Measurements from ENCODE around the gene SALL3.

The SALL3 gene

DNA sequence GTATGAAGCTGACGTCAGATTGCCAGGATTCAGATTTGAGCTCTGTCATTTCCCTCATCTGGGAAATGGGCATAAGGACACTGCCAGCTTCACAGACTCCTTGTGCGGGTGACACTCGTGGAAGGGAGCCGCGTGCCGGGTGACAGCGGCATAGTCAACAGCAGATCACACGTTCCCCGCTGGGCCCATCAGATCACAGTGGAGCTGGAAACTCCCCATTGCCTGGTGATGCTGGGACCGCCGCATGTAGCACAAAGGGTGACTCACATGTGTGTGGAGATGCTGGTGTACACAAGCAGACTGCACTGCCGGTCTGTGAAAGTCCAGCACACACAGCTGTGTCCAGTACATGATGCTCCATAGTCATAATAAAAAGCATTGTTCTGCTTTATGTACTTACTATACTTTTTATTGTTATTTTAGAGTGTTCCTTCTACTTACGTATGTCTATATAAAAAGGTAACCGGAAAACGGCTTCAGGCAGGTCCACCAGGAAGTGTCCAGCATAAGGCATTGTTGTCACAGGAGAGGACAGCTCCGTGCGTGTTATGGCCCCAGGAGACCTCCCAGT lies 31.8 kb downstream of the SALL3 start:
- H3K36me3 ChIP-seq (ENCODE audit: control insufficient read depth, insufficient read depth, low read length): no peaks in the 10 kb centered on the region
- no peak overlapping the region for H3K9ac ChIP-seq
- H3K27me3 ChIP-seq (ENCODE audit: control insufficient read depth, insufficient read depth, low read length): no peaks in the 10 kb centered on the region
- no peaks in the 10 kb centered on the region for H3K79me2 ChIP-seq
- H3K4me3 ChIP-seq (ENCODE audit: low read depth, low read length): no peak overlapping the region
- TF ChIP-seq, protein P1, sequence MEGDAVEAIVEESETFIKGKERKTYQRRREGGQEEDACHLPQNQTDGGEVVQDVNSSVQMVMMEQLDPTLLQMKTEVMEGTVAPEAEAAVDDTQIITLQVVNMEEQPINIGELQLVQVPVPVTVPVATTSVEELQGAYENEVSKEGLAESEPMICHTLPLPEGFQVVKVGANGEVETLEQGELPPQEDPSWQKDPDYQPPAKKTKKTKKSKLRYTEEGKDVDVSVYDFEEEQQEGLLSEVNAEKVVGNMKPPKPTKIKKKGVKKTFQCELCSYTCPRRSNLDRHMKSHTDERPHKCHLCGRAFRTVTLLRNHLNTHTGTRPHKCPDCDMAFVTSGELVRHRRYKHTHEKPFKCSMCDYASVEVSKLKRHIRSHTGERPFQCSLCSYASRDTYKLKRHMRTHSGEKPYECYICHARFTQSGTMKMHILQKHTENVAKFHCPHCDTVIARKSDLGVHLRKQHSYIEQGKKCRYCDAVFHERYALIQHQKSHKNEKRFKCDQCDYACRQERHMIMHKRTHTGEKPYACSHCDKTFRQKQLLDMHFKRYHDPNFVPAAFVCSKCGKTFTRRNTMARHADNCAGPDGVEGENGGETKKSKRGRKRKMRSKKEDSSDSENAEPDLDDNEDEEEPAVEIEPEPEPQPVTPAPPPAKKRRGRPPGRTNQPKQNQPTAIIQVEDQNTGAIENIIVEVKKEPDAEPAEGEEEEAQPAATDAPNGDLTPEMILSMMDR (IDR thresholded peaks at IDR 0.05): no peak
- no peak overlapping the region for H3K27ac ChIP-seq
- H3K4me2 ChIP-seq (ENCODE audit: low read length): no peak overlapping the region
- H2AFZ ChIP-seq: no peak overlapping the region
- no peaks in the 10 kb centered on the region for H3K9me3 ChIP-seq (ENCODE audit: control insufficient read depth, low read length)
- no peaks in the 10 kb centered on the region for H3K4me1 ChIP-seq

DNA sequence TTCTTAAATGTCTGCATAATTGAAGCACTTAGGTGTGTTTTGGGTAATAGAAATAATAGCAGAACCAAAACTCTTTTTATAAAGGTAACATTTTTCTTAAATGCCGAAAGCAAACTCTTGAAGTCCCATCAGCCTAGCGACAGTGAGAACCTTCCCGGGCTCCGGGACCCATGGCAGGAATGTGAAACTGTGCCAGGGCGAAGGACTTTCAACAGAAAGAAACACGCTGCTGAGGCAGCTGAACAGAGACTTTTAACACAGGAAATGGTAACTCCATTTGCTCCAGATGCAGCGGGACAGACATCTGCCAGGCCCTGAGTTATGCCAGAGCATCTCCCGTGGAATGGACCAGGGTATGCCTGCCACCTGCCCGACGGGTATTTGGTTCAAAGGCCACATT lies 34.3 kb downstream of the SALL3 start:
- TF ChIP-seq, protein P1 (IDR thresholded peaks at IDR 0.05): no peak
- no peaks in the 10 kb centered on the region for H3K36me3 ChIP-seq (ENCODE audit: control insufficient read depth, insufficient read depth, low read length)
- no peak overlapping the region for H3K9ac ChIP-seq
- H3K4me1 ChIP-seq: no peaks in the 10 kb centered on the region
- no peak overlapping the region for H3K4me2 ChIP-seq (ENCODE audit: low read length)
- H3K9me3 ChIP-seq (ENCODE audit: control insufficient read depth, low read length): no peaks in the 10 kb centered on the region
- H2AFZ ChIP-seq: no peak overlapping the region
- H3K27me3 ChIP-seq (ENCODE audit: control insufficient read depth, insufficient read depth, low read length): no peaks in the 10 kb centered on the region
- H3K79me2 ChIP-seq: no peaks in the 10 kb centered on the region
- H3K27ac ChIP-seq: no peak overlapping the region
- no peak overlapping the region for H3K4me3 ChIP-seq (ENCODE audit: low read depth, low read length)

DNA sequence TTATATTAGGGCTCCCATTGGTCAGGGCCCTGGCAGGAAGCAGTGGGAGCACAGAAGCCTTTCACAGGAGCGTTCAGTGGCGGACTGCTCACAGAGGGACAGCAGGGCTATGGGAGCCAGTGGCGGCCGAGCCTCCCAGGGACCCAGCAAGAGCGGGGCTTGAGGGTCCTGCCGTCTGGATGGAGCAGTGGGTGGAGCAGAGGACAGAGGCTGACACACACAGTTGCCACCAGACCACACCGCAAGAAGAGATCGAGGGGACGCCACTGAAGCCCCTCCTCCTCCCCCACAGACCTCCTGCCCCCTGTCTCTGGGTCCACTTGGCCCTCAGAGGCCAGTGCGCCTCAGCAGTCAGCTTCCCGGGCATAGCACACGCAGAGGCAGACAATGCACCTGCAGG lies 39.3 kb downstream of the SALL3 start:
- H3K79me2 ChIP-seq: no peaks in the 10 kb centered on the region
- H3K27me3 ChIP-seq (ENCODE audit: control insufficient read depth, insufficient read depth, low read length): no peaks in the 10 kb centered on the region
- TF ChIP-seq, protein P1 (IDR thresholded peaks at IDR 0.05): no peak
- no peak overlapping the region for H3K4me3 ChIP-seq (ENCODE audit: low read depth, low read length)
- no peak overlapping the region for H3K9ac ChIP-seq
- no peak overlapping the region for H2AFZ ChIP-seq
- no peaks in the 10 kb centered on the region for H3K36me3 ChIP-seq (ENCODE audit: control insufficient read depth, insufficient read depth, low read length)
- H3K4me2 ChIP-seq (ENCODE audit: low read length): no peak overlapping the region
- no peaks in the 10 kb centered on the region for H3K9me3 ChIP-seq (ENCODE audit: control insufficient read depth, low read length)
- no peak overlapping the region for H3K27ac ChIP-seq
- H3K4me1 ChIP-seq: no peaks in the 10 kb centered on the region

DNA sequence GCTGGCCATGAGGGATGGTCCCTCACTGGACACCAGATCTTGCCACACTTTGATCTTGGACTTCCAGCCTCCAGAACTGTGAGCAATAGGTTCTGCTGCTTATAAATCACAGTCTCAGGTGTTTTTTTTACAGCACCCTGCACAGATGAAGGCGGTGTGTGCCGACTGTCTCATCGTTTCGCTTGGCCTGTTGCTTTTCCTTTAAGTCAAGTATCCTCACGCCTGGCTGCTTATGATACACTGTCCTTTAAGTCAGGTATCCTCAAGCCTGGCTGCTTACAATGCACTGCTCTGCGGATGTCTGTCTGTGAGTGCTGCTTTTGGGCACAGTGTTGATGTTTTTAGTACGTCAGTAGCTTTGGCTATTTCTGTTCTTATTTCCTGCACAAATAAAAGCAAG lies 40.3 kb downstream of the SALL3 start:
- Histone ChIP-seq H3K4me2 (ENCODE audit: low read length) (no peak overlapping the region), H3K79me2 (no peaks in the 10 kb centered on the region), H2AFZ (no peak overlapping the region), H3K27ac (no peak overlapping the region), H3K27me3 (ENCODE audit: control insufficient read depth, insufficient read depth, low read length) (no peaks in the 10 kb centered on the region), H3K9me3 (ENCODE audit: control insufficient read depth, low read length) (no peaks in the 10 kb centered on the region), H3K4me3 (ENCODE audit: low read depth, low read length) (no peak overlapping the region), H3K9ac (no peak overlapping the region), H3K36me3 (ENCODE audit: control insufficient read depth, insufficient read depth, low read length) (no peaks in the 10 kb centered on the region), H3K4me1 (no peaks in the 10 kb centered on the region)
- TF ChIP-seq, protein P1 (IDR thresholded peaks at IDR 0.05): no peak

DNA sequence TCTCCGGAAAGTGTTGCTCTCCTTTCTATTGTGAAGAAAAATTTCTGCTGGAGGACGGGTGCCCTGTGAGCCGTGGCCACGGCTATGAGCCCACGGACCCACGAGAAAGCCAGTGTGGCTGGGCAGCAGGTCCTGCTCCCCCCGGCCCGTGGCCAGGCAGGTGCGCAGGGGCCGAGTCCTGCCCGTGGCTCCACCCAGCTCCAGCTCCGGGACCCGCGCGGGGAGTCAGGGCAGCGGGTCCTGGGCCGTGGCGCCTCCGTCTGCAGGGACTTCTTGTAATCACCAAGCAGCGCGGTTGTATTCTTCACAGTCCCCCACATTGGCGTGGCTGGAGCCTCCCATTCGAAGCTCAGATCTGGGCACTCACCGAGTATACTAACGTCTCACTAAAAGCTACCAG lies 43.0 kb downstream of the SALL3 start:
- no peak overlapping the region for H3K9ac ChIP-seq
- H3K4me1 ChIP-seq: no peaks in the 10 kb centered on the region
- H3K27me3 ChIP-seq (ENCODE audit: control insufficient read depth, insufficient read depth, low read length): no peaks in the 10 kb centered on the region
- no peak overlapping the region for H3K27ac ChIP-seq
- H3K4me3 ChIP-seq (ENCODE audit: low read depth, low read length): no peak overlapping the region
- H3K36me3 ChIP-seq (ENCODE audit: control insufficient read depth, insufficient read depth, low read length): no peaks in the 10 kb centered on the region
- no peak overlapping the region for H3K4me2 ChIP-seq (ENCODE audit: low read length)
- TF ChIP-seq, protein P1 (IDR thresholded peaks at IDR 0.05): no peak
- no peaks in the 10 kb centered on the region for H3K79me2 ChIP-seq
- H3K9me3 ChIP-seq (ENCODE audit: control insufficient read depth, low read length): no peaks in the 10 kb centered on the region
- no peak overlapping the region for H2AFZ ChIP-seq
